H1 (cell line): Measurements from ENCODE around the gene GTF2IRD1. TPM values are rescaled to one million over a fixed set of nuclear protein-coding genes. Genes with fewer than 3 reads are reported as not detected.
A peak's percentile ranks its signal among the peaks of the same experiment; 100 is the strongest.

ENCODE experiments used
- CTCF ChIA-PET: fragments of 300-600 bp; sonication (Branson Sonifier 250); formaldehyde crosslinking; loops from one replicate; lab custom pipeline; 2021; ENCODE audit not compliant: partially characterized antibody; lab: Charles Lee
- POLR2A ChIA-PET: fragments of 300-600 bp; sonication (Branson Sonifier 250); formaldehyde crosslinking; loops from one replicate; lab custom pipeline; 2021; ENCODE audit warnings: inconsistent platforms; ENCODE audit not compliant: partially characterized antibody; lab: Charles Lee
- DNase-seq, 2 experiments: peaks; one replicate each; pipeline versions ENCODE4 v3.0.0 to v3.0.0-alpha.2; 2010 to 2022; ENCODE audit warnings: low spot score in 2 of 2, low read depth in 1 of 2, mixed read lengths in 1 of 2
- FAIRE-seq: peaks from 2 replicates; lab custom pipeline; 2011; peaks lifted over from hg19 to GRCh38; lab: Jason Lieb, UNC
- H2AFZ ChIP-seq: 2 replicates; pipeline ENCODE4 v1.8.1; 2012; ENCODE audit warnings: low read length, inconsistent platforms
- H2AK5ac ChIP-seq: 2 replicates; pipeline ENCODE4 v1.6.1; 2013; ENCODE audit warnings: low read depth, low read length
- H2BK120ac ChIP-seq: replicated peaks from 2 replicates; pipeline ENCODE3; 2013; ENCODE audit warnings: low read depth, low read length, inconsistent platforms
- H2BK12ac ChIP-seq: 2 replicates; pipeline ENCODE4 v1.6.1; 2013; ENCODE audit warnings: low read depth, low read length
- H2BK15ac ChIP-seq: 2 replicates; pipeline ENCODE4 v1.6.1; 2013; ENCODE audit warnings: low read length
- H2BK20ac ChIP-seq: 2 replicates; pipeline ENCODE4 v1.6.1; 2013; ENCODE audit warnings: low read length
- H2BK5ac ChIP-seq: 2 replicates; pipeline ENCODE4 v1.6.1; 2013; ENCODE audit warnings: low read depth, low read length
- H3K14ac ChIP-seq: 2 replicates; pipeline ENCODE4 v1.6.1; 2013; ENCODE audit warnings: inconsistent platforms; ENCODE audit not compliant: insufficient read length
- H3K18ac ChIP-seq: 2 replicates; pipeline ENCODE4 v1.6.1; 2013; ENCODE audit warnings: low read length; ENCODE audit errors: extremely low read depth
- H3K23ac ChIP-seq: 2 replicates; pipeline ENCODE4 v1.6.1; 2013; ENCODE audit warnings: inconsistent platforms; ENCODE audit not compliant: insufficient read length
- H3K23me2 ChIP-seq: 2 replicates; pipeline ENCODE4 v1.6.1; 2013; ENCODE audit warnings: low read depth, low read length
- H3K27ac ChIP-seq: 2 replicates; pipeline ENCODE4 v1.6.1; 2011; ENCODE audit warnings: low read depth, low read length, inconsistent platforms
- H3K27me3 ChIP-seq, 4 experiments: replicated peaks in 1 of 4; 1 replicate in 1 of 4; 2 replicates in 3 of 4; pipeline versions ENCODE4 v1.6.1 to v1.8.1; 2011 to 2013; ENCODE audit warnings: low read length in 3 of 4, mild to moderate bottlenecking in 3 of 4, inconsistent platforms in 2 of 4, mixed read lengths in 2 of 4, moderate library complexity in 1 of 4; ENCODE audit not compliant: control insufficient read depth in 3 of 4, insufficient read depth in 3 of 4; ENCODE audit errors: extremely low read depth in 1 of 4
- H3K36me3 ChIP-seq, 4 experiments: 2 replicates each; pipeline versions ENCODE4 v1.6.1 to v1.8.1; 2011 to 2013; ENCODE audit warnings: mild to moderate bottlenecking in 4 of 4, low read length in 3 of 4, moderate library complexity in 2 of 4, control low read depth in 1 of 4, inconsistent platforms in 1 of 4; ENCODE audit not compliant: insufficient read depth in 4 of 4, control insufficient read depth in 2 of 4
- H3K4ac ChIP-seq: replicated peaks from 2 replicates; pipeline ENCODE3; 2013; ENCODE audit warnings: low read length, low read depth, mixed read lengths, inconsistent platforms; ENCODE audit not compliant: insufficient read length
- H3K4me1 ChIP-seq, 4 experiments: replicated peaks in 1 of 4; 1 replicate in 1 of 4; 2 replicates in 3 of 4; pipeline versions ENCODE4 v1.6.1 to v1.8.1; 2011 to 2013; ENCODE audit warnings: low read length in 3 of 4, inconsistent platforms in 2 of 4, mixed read lengths in 1 of 4; ENCODE audit not compliant: insufficient read depth in 4 of 4, control insufficient read depth in 3 of 4
- H3K4me2 ChIP-seq, 2 experiments: 2 replicates each; pipeline versions ENCODE4 v1.6.1 to v1.8.1; 2011 to 2013; ENCODE audit warnings: low read depth in 2 of 2, low read length in 2 of 2, control low read depth in 1 of 2, inconsistent platforms in 1 of 2, mild to moderate bottlenecking in 1 of 2; ENCODE audit not compliant: insufficient read depth in 1 of 2
- H3K4me3 ChIP-seq, 4 experiments: fragments of 200-600, 300-600 bp in 1 of 4; sonication (generic), shearing (Covaris generic), sonication (Bioruptor Twin) in 1 of 4; 2 replicates each; pipeline versions ENCODE4 v1.5.1 to v1.8.1; 2011 to 2016; ENCODE audit warnings: low read length in 4 of 4, low read depth in 3 of 4, control low read depth in 2 of 4, inconsistent platforms in 2 of 4, mild to moderate bottlenecking in 2 of 4, mixed read lengths in 1 of 4, moderate library complexity in 1 of 4; ENCODE audit not compliant: insufficient read depth in 2 of 4; ENCODE audit errors: extremely low read depth in 1 of 4
- H3K56ac ChIP-seq: replicated peaks from 2 replicates; pipeline ENCODE3; 2013; ENCODE audit warnings: low read depth, mild to moderate bottlenecking, mixed read lengths, low read length, inconsistent platforms; ENCODE audit not compliant: insufficient read length
- H3K79me1 ChIP-seq: 2 replicates; pipeline ENCODE4 v1.6.1; 2013; ENCODE audit warnings: low read depth, low read length, control low read depth
- H3K79me2 ChIP-seq, 2 experiments: 2 replicates each; pipeline versions ENCODE4 v1.6.1 to v1.8.1; 2012 to 2013; ENCODE audit warnings: low read length in 2 of 2, mild to moderate bottlenecking in 2 of 2, inconsistent platforms in 1 of 2; ENCODE audit not compliant: insufficient read depth in 2 of 2, control insufficient read depth in 1 of 2
- H3K9ac ChIP-seq, 4 experiments: replicated peaks in 1 of 4; 1 replicate in 1 of 4; 2 replicates in 3 of 4; pipeline versions ENCODE4 v1.6.1 to v1.8.1; 2011 to 2013; ENCODE audit warnings: low read depth in 3 of 4, low read length in 3 of 4, control low read depth in 2 of 4, mild to moderate bottlenecking in 2 of 4, moderate library complexity in 2 of 4, inconsistent platforms in 1 of 4; ENCODE audit errors: extremely low read depth in 1 of 4
- H3K9me3 ChIP-seq, 2 experiments: 2 replicates each; pipeline versions ENCODE4 v1.6.1 to v1.8.1; 2012 to 2013; ENCODE audit warnings: mild to moderate bottlenecking in 2 of 2, moderate library complexity in 2 of 2, control low read depth in 1 of 2, inconsistent platforms in 1 of 2, low read depth in 1 of 2, low read length in 1 of 2, mixed read lengths in 1 of 2; ENCODE audit not compliant: insufficient read depth in 2 of 2
- H4K20me1 ChIP-seq, 2 experiments: replicated peaks in 1 of 2; 2 replicates each; pipeline versions ENCODE3 to v1.8.1; 2011 to 2013; ENCODE audit warnings: inconsistent platforms in 2 of 2, low read length in 2 of 2, mild to moderate bottlenecking in 1 of 2; ENCODE audit not compliant: insufficient read depth in 2 of 2, control insufficient read depth in 1 of 2
- H4K5ac ChIP-seq: 2 replicates; pipeline ENCODE4 v1.6.1; 2013; ENCODE audit warnings: low read length, low read depth, mixed read lengths, inconsistent platforms; ENCODE audit not compliant: insufficient read length
- H4K8ac ChIP-seq: 2 replicates; pipeline ENCODE4 v1.8.0; 2013; ENCODE audit warnings: mild to moderate bottlenecking, moderate library complexity, low read length, inconsistent platforms; ENCODE audit not compliant: insufficient read depth; ENCODE audit errors: extremely low read depth
- H4K91ac ChIP-seq: replicated peaks from 2 replicates; pipeline ENCODE3; 2013; ENCODE audit warnings: low read length, mixed read lengths, inconsistent platforms; ENCODE audit not compliant: insufficient read length
- HDAC6 ChIP-seq: IDR thresholded peaks from one replicate; pipeline ENCODE4 v1.7.1; 2012; ENCODE audit warnings: low read depth, mild to moderate bottlenecking, inconsistent platforms, low read length, moderate library complexity
- KDM4A ChIP-seq: IDR thresholded peaks from one replicate; pipeline ENCODE4 v1.7.1; 2012; ENCODE audit warnings: low read depth, mild to moderate bottlenecking, moderate library complexity, low read length, inconsistent platforms; ENCODE audit not compliant: severe bottlenecking
- RFX5 ChIP-seq: IDR thresholded peaks from 2 replicates; pipeline ENCODE4 v1.6.1; 2011; ENCODE audit warnings: low read depth, low read length, improper control_type of control experiment, borderline replicate concordance
- TAF7 ChIP-seq: optimal IDR thresholded peaks from 2 replicates; pipeline ENCODE3; 2011; ENCODE audit warnings: low read depth, mild to moderate bottlenecking, inconsistent platforms, low read length, moderate library complexity, borderline replicate concordance
- WGBS, 2 experiments: shearing (Covaris generic) in 1 of 2; methylation state at CpG; one replicate each; pipeline versions ENCODE4 v1.1.6 to v1.1.7; 2013 to 2015; ENCODE audit warnings: low lambda C conversion rate in 2 of 2, mixed read lengths in 2 of 2, inconsistent platforms in 1 of 2, low coverage in 1 of 2, missing lambda C conversion rate in 1 of 2; ENCODE audit not compliant: insufficient replicate concordance in 2 of 2, insufficient coverage in 1 of 2, insufficient read length in 1 of 2; ENCODE audit errors: extremely low coverage in 1 of 2, missing lambda C conversion rate in 1 of 2; 5-methylcytosine and 5-hydroxymethylcytosine counted together
- polyA plus RNA-seq, 7 experiments: library from polyadenylated mRNA; depleted of rRNA in 3 of 7; stranded (reverse) in 5 of 7; unstranded in 2 of 7; fragments of >200 nt in 5 of 7; fragments of 200-250 nt in 2 of 7; gene quantifications; 1 replicate in 5 of 7; 2 replicates in 1 of 7; 4 replicates in 1 of 7; pipeline versions ENCODE4 v1.2.1 to v1.2.3, GENCODE V29; 2011 to 2013; ENCODE audit warnings: missing spikeins in 2 of 7, mixed read lengths in 2 of 7
- total RNA-seq: library from RNA; stranded (reverse); fragmentation: NEBNext Ultra II Directional; extraction: Animal tissue kit (Norgen Biotek cat#: 25700); gene quantifications from 2 replicates; pipeline ENCODE4 v1.2.1, GENCODE V29; 2021

Gene GTF2IRD1
- total and polyA plus RNA-seq, 2 of the 8 experiments (the other 6 are each of a cell fraction or from before 2014, with no cell fraction given) = 27.4 to 45.4 TPM

- FAIRE-seq = no peak
- H3K4me3 ChIP-seq = no peak overlapping the region
- H3K14ac ChIP-seq = no peak overlapping the region
Measured at GRCh38 chr7:74632505-74632904, 178.8 kb downstream of the GTF2IRD1 start.

More at GRCh38 chr7:74632505-74632904, 178.8 kb downstream of the GTF2IRD1 start:
- Histone ChIP-seq H3K18ac (no peak overlapping the region), H3K23me2 (no peaks in the 10 kb centered on the region), H4K91ac (no peak overlapping the region), H3K9ac (no peak overlapping the region), H2BK5ac (no peak overlapping the region), H3K9me3 (no peaks in the 10 kb centered on the region), H3K23ac (no peak overlapping the region), H3K79me1 (no peaks in the 10 kb centered on the region), H4K8ac (no peak overlapping the region), H3K79me2 (no peaks in the 10 kb centered on the region), H3K56ac (peak overlapping the region; percentile 87), H2AFZ (no peak overlapping the region), H3K4me1 (peaks cover 0 to 4% (median under 1%) of the 10 kb centered on the region in 4 experiments; a peak in 4 of 7 replicates), H2AK5ac (no peak overlapping the region), H2BK120ac (no peak overlapping the region), H4K5ac (no peak overlapping the region), H3K36me3 (no peaks in the 10 kb centered on the region), H3K27ac (no peak overlapping the region), H3K4ac (no peak overlapping the region), H2BK15ac (0 out of 2 replicates have a peak overlapping the region, but pooled peaks have one; percentile 88), H2BK12ac (no peak overlapping the region), H3K27me3 (no peaks in the 10 kb centered on the region), H2BK20ac (no peak overlapping the region), H4K20me1 (no peaks in the 10 kb centered on the region), H3K4me2 (no peak overlapping the region)
- DNase-seq = no peak
- POLR2A ChIA-PET = interaction anchor here (1.2 to 2.8 kb wide), 3 partner anchors 8 to 24 kb away, joined by 3 to 13 read pairs (median 3); no protein-coding TSS in a partner anchor
- WGBS, 2 experiments = 92% methylated on average over 8 of the region's 8 CpGs; no CpG with 5 or more reads in 1 of the 2 experiments
- TF ChIP-seq RFX5 = no peak
- no peak for TF ChIP-seq HDAC6
- TF ChIP-seq KDM4A = no peak
- no peak for TF ChIP-seq TAF7
- CTCF ChIA-PET = interaction anchor here (0.5 to 1.0 kb wide), 3 partner anchors 13 to 27 kb away, joined by 3 to 6 read pairs (median 3); no protein-coding TSS in a partner anchor
